B cell (primary cell): Measurements from ENCODE around the gene PEPD.

ENCODE experiments used
- CTCF ChIP-seq: fragments of 200-600 bp; IDR thresholded peaks from one replicate; pipeline ENCODE4 v1.8.0; 2022; ENCODE audit warnings: antibody characterized with exemption, mild to moderate bottlenecking
- EZH2 ChIP-seq: IDR thresholded peaks from 2 replicates; pipeline ENCODE4 v1.6.1; 2012; ENCODE audit warnings: borderline replicate concordance, low read depth, mild to moderate bottlenecking, moderate library complexity, low read length; ENCODE audit not compliant: insufficient read depth, poor library complexity, severe bottlenecking

GRCh38 chr19:33418871-33419787 lies 102.5 kb downstream of the PEPD start:
- TF ChIP-seq CTCF = no peak
- no peak for TF ChIP-seq EZH2
